Smooth muscle cell (in vitro differentiated cells): Measurements from ENCODE around the gene PDZD2. TPM values are rescaled to one million over a fixed set of nuclear protein-coding genes. Genes with fewer than 3 reads are reported as not detected.
"Not testable (repeated sequence)": the region's sequence is repeated elsewhere in the genome, so short reads cannot be mapped to it uniquely, and the experiment has no call there.

Experiments used
- DNase-seq: peaks from one replicate; lab custom pipeline; 2025; ENCODE audit not compliant: unreplicated experiment; lab: John Stamatoyannopoulos, UW
- H2AFZ ChIP-seq: fragments of 200-600 bp; sonication (generic); 2 replicates; pipeline ENCODE4 v1.6.0; 2016; ENCODE audit warnings: antibody characterized with exemption, low read depth, mild to moderate bottlenecking
- H3F3A ChIP-seq: fragments of 200-600 bp; sonication (generic); 2 replicates; pipeline ENCODE4 v1.6.0; 2017; ENCODE audit warnings: antibody characterized with exemption, low read depth
- H3K27ac ChIP-seq: fragments of 200-600 bp; sonication (generic); 2 replicates; pipeline ENCODE4 v1.5.1; 2016; ENCODE audit warnings: low read depth, mild to moderate bottlenecking
- H3K27me3 ChIP-seq: fragments of 200-600 bp; sonication (generic); 2 replicates; pipeline ENCODE4 v1.6.1; 2016; ENCODE audit warnings: low read depth, mild to moderate bottlenecking
- H3K36me3 ChIP-seq: fragments of 200-600 bp; sonication (generic); 2 replicates; pipeline ENCODE4 v1.5.1; 2016; ENCODE audit warnings: low read depth
- H3K4me1 ChIP-seq: fragments of 200-600 bp; sonication (generic); 2 replicates; pipeline ENCODE4 v1.5.1; 2016; ENCODE audit warnings: low read depth
- H3K4me2 ChIP-seq: fragments of 200-600 bp; sonication (generic); 2 replicates; pipeline ENCODE4 v1.6.0; 2016; ENCODE audit warnings: mild to moderate bottlenecking
- H3K4me3 ChIP-seq: fragments of 200-600 bp; sonication (generic); 2 replicates; pipeline ENCODE4 v1.5.1; 2016; ENCODE audit warnings: mild to moderate bottlenecking
- H3K79me2 ChIP-seq: fragments of 200-600 bp; sonication (generic); 2 replicates; pipeline ENCODE4 v1.6.0; 2016; ENCODE audit warnings: low read depth, mild to moderate bottlenecking
- H3K9ac ChIP-seq: fragments of 200-600 bp; sonication (generic); 2 replicates; pipeline ENCODE4 v1.6.0; 2016; ENCODE audit warnings: low read depth
- H3K9me3 ChIP-seq: fragments of 200-600 bp; sonication (generic); replicated peaks from 2 replicates; pipeline ENCODE4 v1.5.1; 2016; ENCODE audit warnings: low read depth
- H4K20me1 ChIP-seq: fragments of 200-600 bp; sonication (generic); 2 replicates; pipeline ENCODE4 v1.6.0; 2016; ENCODE audit warnings: low read depth
- WGBS: methylation state at CpG from one replicate; pipeline ENCODE4 v1.1.7; 2016; ENCODE audit warnings: low lambda C conversion rate; 5-methylcytosine and 5-hydroxymethylcytosine counted together
- polyA plus RNA-seq: library from polyadenylated mRNA; unstranded; fragments of >200 nt; fragmentation: Nextera tagmentation; extraction: Ambion mirVana; gene quantifications from 2 replicates; pipeline ENCODE4 v1.2.1, GENCODE V29; 2016
- total RNA-seq: library from RNA; depleted of rRNA; stranded (reverse); fragments of >200 nt; gene quantifications from 2 replicates; pipeline ENCODE4 v1.2.3, GENCODE V29; 2014
- TF ChIP-seq, protein P1 (sequence below): fragments of 200-600 bp; sonication (generic); IDR thresholded peaks from 2 replicates; pipeline ENCODE4 v1.5.1; 2017; ENCODE audit warnings: borderline replicate concordance, mild to moderate bottlenecking, antibody characterized with exemption; ENCODE audit not compliant: insufficient read depth, poor library complexity, severe bottlenecking

Gene PDZD2
- total and polyA plus RNA-seq, 2 experiments from 2014 or later, result 3.2 to 4.1 TPM

DNA sequence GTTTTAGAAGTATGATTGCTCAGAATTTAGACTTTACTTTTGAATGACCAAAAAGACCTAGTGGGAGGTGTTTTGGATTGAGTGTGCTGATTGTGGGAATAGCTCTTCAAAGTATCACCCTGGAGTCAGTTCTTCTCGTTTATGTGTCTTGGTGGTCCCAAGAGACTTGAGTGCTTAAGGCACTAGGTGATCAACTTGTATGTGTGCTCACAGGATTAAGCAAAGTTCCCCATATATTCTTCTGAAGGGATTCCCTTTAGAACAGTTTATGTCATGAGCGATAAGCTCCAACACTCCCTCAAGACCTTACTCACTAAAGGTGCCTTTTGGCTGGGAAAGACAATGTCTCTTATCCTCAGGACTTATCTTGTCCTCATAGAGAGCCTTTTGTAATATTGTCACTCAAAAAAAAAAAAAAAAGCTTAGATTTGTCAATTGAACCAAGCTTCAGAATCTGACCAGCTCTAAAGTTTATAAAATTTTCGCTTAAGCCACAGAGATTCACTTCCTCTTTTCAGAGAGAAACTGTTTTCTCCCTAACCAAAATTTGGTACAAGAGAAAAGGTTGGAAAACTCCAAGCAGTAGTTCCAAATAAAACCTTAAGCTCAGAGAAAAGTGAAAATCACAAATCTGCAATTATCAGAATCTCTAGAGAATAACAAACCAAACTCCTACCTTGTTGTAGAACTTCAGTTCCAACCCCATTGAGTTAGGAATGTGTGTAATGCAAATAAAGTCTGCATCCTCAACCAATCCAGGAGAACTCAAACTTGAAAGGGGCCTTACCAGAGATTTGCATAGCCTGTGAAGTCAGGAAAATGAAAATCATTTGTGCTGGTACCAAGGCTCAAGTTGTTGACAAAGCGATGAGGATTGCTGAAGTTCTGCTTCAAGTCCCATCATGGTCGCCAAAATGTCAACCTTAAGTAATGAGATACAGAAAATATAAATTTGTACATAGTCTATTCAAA, 40.0 kb upstream of the PDZD2 start:
- no peaks in the 10 kb centered on the region for H3K79me2 ChIP-seq
- TF ChIP-seq, protein P1, sequence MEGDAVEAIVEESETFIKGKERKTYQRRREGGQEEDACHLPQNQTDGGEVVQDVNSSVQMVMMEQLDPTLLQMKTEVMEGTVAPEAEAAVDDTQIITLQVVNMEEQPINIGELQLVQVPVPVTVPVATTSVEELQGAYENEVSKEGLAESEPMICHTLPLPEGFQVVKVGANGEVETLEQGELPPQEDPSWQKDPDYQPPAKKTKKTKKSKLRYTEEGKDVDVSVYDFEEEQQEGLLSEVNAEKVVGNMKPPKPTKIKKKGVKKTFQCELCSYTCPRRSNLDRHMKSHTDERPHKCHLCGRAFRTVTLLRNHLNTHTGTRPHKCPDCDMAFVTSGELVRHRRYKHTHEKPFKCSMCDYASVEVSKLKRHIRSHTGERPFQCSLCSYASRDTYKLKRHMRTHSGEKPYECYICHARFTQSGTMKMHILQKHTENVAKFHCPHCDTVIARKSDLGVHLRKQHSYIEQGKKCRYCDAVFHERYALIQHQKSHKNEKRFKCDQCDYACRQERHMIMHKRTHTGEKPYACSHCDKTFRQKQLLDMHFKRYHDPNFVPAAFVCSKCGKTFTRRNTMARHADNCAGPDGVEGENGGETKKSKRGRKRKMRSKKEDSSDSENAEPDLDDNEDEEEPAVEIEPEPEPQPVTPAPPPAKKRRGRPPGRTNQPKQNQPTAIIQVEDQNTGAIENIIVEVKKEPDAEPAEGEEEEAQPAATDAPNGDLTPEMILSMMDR, result no peak
- no peaks in the 10 kb centered on the region for H3K4me1 ChIP-seq
- no peak overlapping the region for H3K4me3 ChIP-seq
- H3F3A ChIP-seq, result no peaks in the 10 kb centered on the region
- no peak overlapping the region for H3K4me2 ChIP-seq
- DNase-seq, result no peak
- H3K27ac ChIP-seq, result no peak overlapping the region
- no peak overlapping the region for H2AFZ ChIP-seq
- no peaks in the 10 kb centered on the region for H3K36me3 ChIP-seq
- H3K9me3 ChIP-seq, result no peaks in the 10 kb centered on the region
- H3K27me3 ChIP-seq, result no peaks in the 10 kb centered on the region
- H4K20me1 ChIP-seq, result no peaks in the 10 kb centered on the region
- 96% methylated on average over 5 of the region's 5 CpGs for WGBS
- H3K9ac ChIP-seq, result no peak overlapping the region

DNA sequence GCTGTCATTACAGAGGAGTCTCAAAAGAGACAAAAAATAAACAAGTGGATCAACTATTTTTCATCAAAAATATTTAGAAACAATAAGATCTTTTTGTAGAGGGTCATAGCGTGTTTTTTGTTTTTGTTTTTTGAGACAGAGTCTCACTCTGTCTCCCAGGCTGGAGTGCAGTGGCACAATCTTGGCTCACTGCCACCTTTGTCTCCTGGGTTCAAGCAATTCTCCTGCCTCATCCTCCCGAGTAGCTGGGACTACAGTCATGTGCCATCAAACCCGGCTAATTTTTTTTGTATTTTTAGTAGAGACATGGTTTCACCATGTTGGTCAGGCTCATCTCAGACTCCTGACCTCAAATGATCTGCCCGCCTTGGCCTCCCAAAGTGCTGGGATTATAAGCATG, 36.6 kb upstream of the PDZD2 start:
- not testable (repeated sequence) for H3K9ac ChIP-seq, H4K20me1 ChIP-seq, DNase-seq, H3K27me3 ChIP-seq, H3F3A ChIP-seq, H3K4me1 ChIP-seq, H3K4me3 ChIP-seq, H3K27ac ChIP-seq, H2AFZ ChIP-seq, H3K79me2 ChIP-seq, H3K36me3 ChIP-seq, H3K9me3 ChIP-seq, H3K4me2 ChIP-seq
- WGBS, result 93% methylated on average over 4 of the region's 4 CpGs

DNA sequence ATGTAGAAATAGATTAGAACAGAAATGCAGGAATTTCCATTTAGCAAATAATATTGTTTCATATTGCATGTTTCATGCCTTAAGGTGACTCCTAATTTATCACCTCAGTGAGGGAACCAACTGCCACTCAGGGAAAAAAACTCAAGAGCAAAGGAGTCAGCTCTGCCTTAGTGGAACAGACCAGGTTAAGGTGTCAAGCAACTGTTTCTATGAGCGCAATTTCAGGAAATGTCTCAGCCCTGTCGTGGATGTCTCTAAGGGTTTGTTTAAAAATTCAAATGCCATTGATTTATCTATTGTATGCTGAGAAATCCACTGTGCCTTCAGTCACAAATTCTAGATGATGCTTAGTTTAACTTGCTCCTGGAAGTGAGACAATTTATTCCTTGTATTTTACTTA, 34.7 kb upstream of the PDZD2 start:
- H2AFZ ChIP-seq, result no peak overlapping the region
- H3K4me2 ChIP-seq, result no peak overlapping the region
- TF ChIP-seq, protein P1, result no peak
- 95% methylated on average over 2 of the region's 2 CpGs for WGBS
- no peaks in the 10 kb centered on the region for H3F3A ChIP-seq
- H3K9ac ChIP-seq, result no peak overlapping the region
- no peaks in the 10 kb centered on the region for H3K4me1 ChIP-seq
- no peaks in the 10 kb centered on the region for H3K9me3 ChIP-seq
- H3K27me3 ChIP-seq, result no peaks in the 10 kb centered on the region
- no peak for DNase-seq
- H3K27ac ChIP-seq, result no peak overlapping the region
- H3K36me3 ChIP-seq, result no peaks in the 10 kb centered on the region
- no peaks in the 10 kb centered on the region for H4K20me1 ChIP-seq
- H3K79me2 ChIP-seq, result no peaks in the 10 kb centered on the region
- H3K4me3 ChIP-seq, result no peak overlapping the region

DNA sequence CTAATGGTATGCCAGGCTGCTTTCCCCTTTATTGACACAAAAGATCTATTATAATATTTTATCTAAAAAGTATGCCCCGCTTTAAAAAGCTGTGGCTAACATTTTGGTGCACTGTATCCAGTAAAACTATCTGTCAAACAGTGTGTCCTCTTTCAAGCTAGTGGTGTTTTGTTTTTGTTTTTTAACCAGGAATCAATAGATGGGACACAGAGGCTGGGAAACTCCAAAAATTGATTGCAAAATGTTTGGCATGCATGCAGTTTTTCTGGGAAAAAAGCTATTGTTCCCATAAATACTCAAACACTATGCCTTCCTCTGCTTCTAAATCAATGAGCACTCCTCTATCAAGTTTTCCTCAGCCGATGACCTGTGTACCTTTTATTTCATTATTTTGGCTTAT, 34.3 kb upstream of the PDZD2 start:
- Histone ChIP-seq H3K79me2 (no peaks in the 10 kb centered on the region), H3K27me3 (no peaks in the 10 kb centered on the region), H3K27ac (no peak overlapping the region), H3K36me3 (no peaks in the 10 kb centered on the region), H4K20me1 (no peaks in the 10 kb centered on the region), H3K9me3 (no peaks in the 10 kb centered on the region), H3F3A (no peaks in the 10 kb centered on the region), H3K4me2 (no peak overlapping the region), H2AFZ (no peak overlapping the region), H3K4me3 (no peak overlapping the region), H3K9ac (no peak overlapping the region), H3K4me1 (no peaks in the 10 kb centered on the region)
- TF ChIP-seq, protein P1, result no peak
- 97% methylated on average over 2 of the region's 2 CpGs for WGBS
- no peak for DNase-seq
